Ishikawa (cell line): ENCODE measurements around the gene ITSN2.

Experiments used
- CEBPB ChIP-seq: IDR thresholded peaks from 2 replicates; pipeline ENCODE4 v1.6.1; 2012
- CREB1 ChIP-seq: IDR thresholded peaks from 2 replicates; pipeline ENCODE4 v1.6.1; 2012; ENCODE audit warnings: low read depth
- EGR1 ChIP-seq: IDR thresholded peaks from 2 replicates; pipeline ENCODE4 v1.6.1; 2012
- EP300 ChIP-seq: IDR thresholded peaks from 2 replicates; pipeline ENCODE4 v1.6.1; 2012; ENCODE audit warnings: borderline replicate concordance
- FOXM1 ChIP-seq: IDR thresholded peaks from 2 replicates; pipeline ENCODE4 v1.6.1; 2012; ENCODE audit warnings: low read depth, borderline replicate concordance
- NFIC ChIP-seq: IDR thresholded peaks from 2 replicates; pipeline ENCODE4 v1.6.1; 2012
- RAD21 ChIP-seq: IDR thresholded peaks from 2 replicates; pipeline ENCODE4 v1.6.1; 2012; ENCODE audit warnings: low read depth
- REST ChIP-seq: IDR thresholded peaks from 2 replicates; pipeline ENCODE4 v1.6.1; 2012; ENCODE audit warnings: low read depth, mild to moderate bottlenecking
- TAF1 ChIP-seq: IDR thresholded peaks from 2 replicates; pipeline ENCODE4 v1.6.1; 2012; ENCODE audit warnings: low read depth, mild to moderate bottlenecking
- TCF12 ChIP-seq: IDR thresholded peaks from 2 replicates; pipeline ENCODE4 v1.6.1; 2012; ENCODE audit warnings: low read depth
- TEAD4 ChIP-seq: IDR thresholded peaks from 2 replicates; pipeline ENCODE4 v1.6.1; 2012
- USF1 ChIP-seq: IDR thresholded peaks from 2 replicates; pipeline ENCODE4 v1.6.1; 2012
- YY1 ChIP-seq: IDR thresholded peaks from 2 replicates; pipeline ENCODE4 v1.6.1; 2012; ENCODE audit warnings: low read depth
- ZBTB7A ChIP-seq: IDR thresholded peaks from 2 replicates; pipeline ENCODE4 v1.6.1; 2012; ENCODE audit warnings: low read depth
- TF ChIP-seq, protein P1 (sequence below): IDR thresholded peaks from 2 replicates; pipeline ENCODE4 v1.6.1; 2012

The ITSN2 gene

DNA sequence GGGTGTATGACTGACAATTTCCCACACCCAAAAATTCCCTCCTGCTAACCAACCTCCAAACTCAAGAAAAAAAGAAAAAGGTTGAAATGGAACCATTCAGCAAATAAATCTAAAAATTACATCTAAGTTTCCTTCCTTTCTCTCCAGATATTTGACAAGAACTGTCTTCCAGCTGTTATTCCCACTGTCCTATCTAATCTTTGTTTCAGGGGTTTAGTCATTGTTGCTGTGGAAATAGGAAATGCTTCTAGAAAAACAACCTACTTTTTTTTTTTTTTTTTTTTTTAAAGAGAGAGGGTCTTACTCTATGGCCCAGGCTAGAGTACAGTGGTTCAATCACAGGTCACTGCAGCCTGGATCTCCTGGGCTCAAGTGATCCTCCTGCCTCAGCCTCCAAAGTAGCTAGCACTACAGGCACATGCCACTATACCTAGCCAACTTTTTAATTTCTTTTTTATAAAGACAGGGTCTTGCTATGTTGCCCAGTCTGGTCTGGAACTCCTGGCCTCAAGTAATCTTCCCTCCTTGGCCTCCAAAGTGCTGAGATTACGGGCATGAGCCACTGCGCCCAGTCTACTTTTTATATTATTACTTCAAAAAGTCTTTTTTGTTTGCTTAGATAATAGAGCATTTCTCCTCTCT, 88.1 kb downstream of the ITSN2 start:
- TF ChIP-seq TEAD4 (no peak), CEBPB (no peak), RAD21 (no peak)

DNA sequence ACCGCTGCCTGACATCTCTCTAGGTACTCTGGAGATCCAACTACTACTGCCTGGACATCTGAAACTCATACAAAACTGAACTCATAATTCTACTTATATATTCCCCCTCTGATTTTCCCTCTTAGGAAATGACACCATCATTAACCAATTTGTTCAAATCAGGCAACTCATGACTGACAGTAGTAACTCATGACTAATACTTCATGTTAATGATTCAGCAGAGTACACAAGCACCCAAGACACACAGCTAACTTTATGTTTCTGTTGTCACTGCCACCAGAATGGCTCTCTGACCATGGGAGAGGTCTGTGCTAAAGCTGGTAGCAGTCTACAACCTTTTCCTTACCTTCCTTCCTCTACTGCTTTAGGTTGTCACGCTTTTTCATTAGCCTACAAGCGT, 91.1 kb downstream of the ITSN2 start:
- TF ChIP-seq NFIC (no peak), TCF12 (no peak), FOXM1 (no peak), TEAD4 (no peak), REST (no peak), ZBTB7A (no peak), RAD21 (no peak), EP300 (no peak), TAF1 (no peak), EGR1 (no peak), CEBPB (no peak), CREB1 (no peak), USF1 (no peak), YY1 (no peak)

DNA sequence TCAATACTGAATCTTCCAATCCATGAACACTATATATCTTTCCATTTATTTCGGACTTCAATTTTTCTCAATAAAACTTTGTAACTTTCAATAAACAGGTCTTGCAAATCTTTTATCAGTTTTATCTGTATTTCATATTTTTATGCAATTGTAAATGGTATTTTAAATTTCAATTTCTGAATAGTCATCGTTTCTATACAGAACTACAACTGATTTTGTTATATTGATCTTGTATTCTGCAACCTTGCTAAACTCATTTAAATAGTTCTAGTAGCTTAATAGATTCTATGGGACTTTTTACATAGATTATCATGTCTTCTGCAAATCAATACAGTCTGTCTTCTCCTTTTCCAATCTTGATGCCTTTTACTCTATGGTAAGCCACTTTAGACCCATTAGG, 95.1 kb downstream of the ITSN2 start:
- TF ChIP-seq NFIC = no peak
- no peak for TF ChIP-seq USF1
- no peak for TF ChIP-seq EP300

GRCh38 chr2:24262421-24262970, 97.8 kb downstream of the ITSN2 start:
- TF ChIP-seq ZBTB7A (no peak), EGR1 (no peak), EP300 (no peak)

GRCh38 chr2:24261441-24261840, 98.9 kb downstream of the ITSN2 start:
- no peak for TF ChIP-seq ZBTB7A
- no peak for TF ChIP-seq EGR1
- TF ChIP-seq, protein P1, sequence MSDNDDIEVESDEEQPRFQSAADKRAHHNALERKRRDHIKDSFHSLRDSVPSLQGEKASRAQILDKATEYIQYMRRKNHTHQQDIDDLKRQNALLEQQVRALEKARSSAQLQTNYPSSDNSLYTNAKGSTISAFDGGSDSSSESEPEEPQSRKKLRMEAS = no peak
- no peak for TF ChIP-seq REST
- TF ChIP-seq CREB1 = no peak
- no peak for TF ChIP-seq FOXM1
- no peak for TF ChIP-seq RAD21
- no peak for TF ChIP-seq CEBPB
- no peak for TF ChIP-seq EP300
- TF ChIP-seq NFIC = no peak
- TF ChIP-seq YY1 = no peak
- no peak for TF ChIP-seq TAF1
- TF ChIP-seq USF1 = no peak
- no peak for TF ChIP-seq TCF12

DNA sequence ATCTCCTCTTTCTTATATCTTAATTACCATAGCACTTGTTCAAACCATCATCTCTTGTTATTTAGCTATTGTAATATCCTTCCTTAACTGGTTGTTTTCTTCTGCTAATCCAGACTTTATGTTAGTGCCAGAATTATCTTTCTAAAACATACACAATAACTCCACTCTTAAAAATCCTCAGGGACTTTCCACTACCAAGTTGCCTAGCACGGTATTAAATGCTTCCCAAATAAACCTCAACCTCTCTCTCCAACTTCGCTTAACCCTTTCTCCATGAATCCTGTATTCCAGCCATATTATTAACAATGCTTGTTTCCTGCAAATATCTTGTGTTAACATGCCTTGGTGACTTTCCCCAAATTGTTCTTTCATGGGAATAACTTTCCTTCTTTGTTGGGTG, 101.0 kb downstream of the ITSN2 start:
- no peak for TF ChIP-seq CEBPB
- no peak for TF ChIP-seq TAF1
- no peak for TF ChIP-seq ZBTB7A
- TF ChIP-seq TEAD4 = no peak
- TF ChIP-seq FOXM1 = no peak
- TF ChIP-seq NFIC = no peak
- no peak for TF ChIP-seq REST
- no peak for TF ChIP-seq TCF12
- no peak for TF ChIP-seq EGR1
- no peak for TF ChIP-seq USF1
- TF ChIP-seq EP300 = no peak
- no peak for TF ChIP-seq RAD21
- TF ChIP-seq, protein P1 = no peak
- no peak for TF ChIP-seq YY1
- TF ChIP-seq CREB1 = no peak
